DND-41 (cell line): Measurements from ENCODE around the gene PCED1A.

Experiments
- EZH2 ChIP-seq: IDR thresholded peaks from 3 replicates; pipeline ENCODE4 v1.6.1; 2012; ENCODE audit warnings: borderline replicate concordance, low read depth, mild to moderate bottlenecking, moderate library complexity, low read length, inconsistent platforms; ENCODE audit not compliant: severe bottlenecking
- TF ChIP-seq, protein P1 (sequence below): IDR thresholded peaks from 2 replicates; pipeline ENCODE4 v1.5.1; 2012; ENCODE audit warnings: borderline replicate concordance, low read length, moderate library complexity, mild to moderate bottlenecking; ENCODE audit not compliant: poor library complexity, severe bottlenecking; ENCODE audit errors: extremely low read depth

GRCh38 chr20:2873747-2874041, 33.2 kb upstream of the PCED1A start:
- TF ChIP-seq, protein P1, sequence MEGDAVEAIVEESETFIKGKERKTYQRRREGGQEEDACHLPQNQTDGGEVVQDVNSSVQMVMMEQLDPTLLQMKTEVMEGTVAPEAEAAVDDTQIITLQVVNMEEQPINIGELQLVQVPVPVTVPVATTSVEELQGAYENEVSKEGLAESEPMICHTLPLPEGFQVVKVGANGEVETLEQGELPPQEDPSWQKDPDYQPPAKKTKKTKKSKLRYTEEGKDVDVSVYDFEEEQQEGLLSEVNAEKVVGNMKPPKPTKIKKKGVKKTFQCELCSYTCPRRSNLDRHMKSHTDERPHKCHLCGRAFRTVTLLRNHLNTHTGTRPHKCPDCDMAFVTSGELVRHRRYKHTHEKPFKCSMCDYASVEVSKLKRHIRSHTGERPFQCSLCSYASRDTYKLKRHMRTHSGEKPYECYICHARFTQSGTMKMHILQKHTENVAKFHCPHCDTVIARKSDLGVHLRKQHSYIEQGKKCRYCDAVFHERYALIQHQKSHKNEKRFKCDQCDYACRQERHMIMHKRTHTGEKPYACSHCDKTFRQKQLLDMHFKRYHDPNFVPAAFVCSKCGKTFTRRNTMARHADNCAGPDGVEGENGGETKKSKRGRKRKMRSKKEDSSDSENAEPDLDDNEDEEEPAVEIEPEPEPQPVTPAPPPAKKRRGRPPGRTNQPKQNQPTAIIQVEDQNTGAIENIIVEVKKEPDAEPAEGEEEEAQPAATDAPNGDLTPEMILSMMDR = no peak
- no peak for TF ChIP-seq EZH2
